Measurements from ENCODE around the gene REC114. TPM values are rescaled to one million over a fixed set of nuclear protein-coding genes. Genes with fewer than 3 reads are reported as not detected.
"Not testable (repeated sequence)": the region's sequence is repeated elsewhere in the genome, so short reads cannot be mapped to it uniquely, and the experiment has no call there.

Gene REC114
- total and polyA plus RNA-seq, 9 of the 15 experiments (the other 6 are each of a cell fraction or from before 2014, with no cell fraction given) = 0.07 to 0.24 TPM; not detected in 7

DNA sequence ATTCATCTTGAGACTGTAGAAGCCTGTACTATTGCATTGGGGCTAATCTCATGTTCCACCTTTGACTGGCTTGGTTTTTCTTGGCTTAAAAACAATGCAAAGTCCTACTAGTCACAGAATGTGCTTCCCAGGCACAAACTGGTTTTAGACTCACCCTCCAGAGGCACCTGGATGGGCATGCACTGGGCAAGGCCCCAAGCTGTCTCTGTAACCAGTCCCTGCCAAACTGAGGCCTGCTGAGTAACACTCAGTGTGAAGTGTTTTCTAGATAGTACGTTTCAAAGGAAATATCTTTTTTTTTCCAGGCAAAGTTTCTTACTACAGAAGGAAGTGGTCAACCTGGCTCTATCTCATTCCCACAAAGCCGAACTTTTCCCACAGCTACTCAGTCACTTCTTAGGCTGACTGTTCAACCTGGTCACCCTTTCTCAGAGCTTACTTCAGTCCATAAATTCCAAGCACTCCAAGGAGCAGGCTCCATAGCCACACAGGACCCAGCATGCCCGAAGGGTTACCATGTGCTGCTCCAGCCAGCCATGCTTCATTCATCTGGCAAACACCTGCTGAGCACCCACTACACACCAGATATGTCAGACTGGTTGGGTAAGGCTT lies 132.8 kb downstream of the REC114 start:
- Histone ChIP-seq H3K9me3 (replicated peaks; ENCODE audit: control insufficient read depth, insufficient read depth, low read depth, low read length) (no peaks in the 10 kb centered on the region), H2AFZ (ENCODE audit: low read depth, low read length) (no peak overlapping the region), H3K9me1 (ENCODE audit: control insufficient read depth, insufficient read depth, low read length) (no peaks in the 10 kb centered on the region), H3K4me1 (replicated peaks in 1 of 2; ENCODE audit: control insufficient read depth in 2 of 2, insufficient read depth in 2 of 2, low read length in 2 of 2) (no peaks in the 10 kb centered on the region), H3K27me3 (ENCODE audit: control insufficient read depth in 2 of 2, insufficient read depth in 2 of 2, low read length in 2 of 2) (no peaks in the 10 kb centered on the region), H3K36me3 (ENCODE audit: control insufficient read depth, insufficient read depth, low read length) (peaks cover 53% of the 10 kb centered on the region; the same call in 2 of the 3 replicates), H3K9ac (ENCODE audit: insufficient read depth in 1 of 2, low read depth in 2 of 2, low read length in 2 of 2) (no peak overlapping the region), H3K4me3 (no peak overlapping the region), H3K79me2 (ENCODE audit: control insufficient read depth, insufficient read depth, low read length) (no peaks in the 10 kb centered on the region), H4K20me1 (replicated peaks; ENCODE audit: control insufficient read depth, insufficient read depth, low read length) (peaks cover 3% of the 10 kb centered on the region), H3K27ac (ENCODE audit: extremely low read depth, low read depth, low read length) (no peak overlapping the region), H3K4me2 (ENCODE audit: insufficient read depth, low read length) (no peak overlapping the region)
- CTCF ChIA-PET (ENCODE audit: low intra/inter-chr PET ratio) = no interaction called here
- BruUV-seq (replicated peaks) = no TSS peak
- 80% methylated on average over 3 of the region's 3 CpGs for WGBS (ENCODE audit: insufficient coverage, low coverage, missing lambda C conversion rate)
- in situ Hi-C loops (cut with MboI) = no loop called here
- FAIRE-seq = no peak
- ATAC-seq = no peak
- no peak for DNase-seq (ENCODE audit: extremely low read depth in 1 of 4, low spot score in 3 of 4)
- intact Hi-C loops (cut with micrococcal nuclease) = no loop called here
- POLR2A ChIA-PET = interaction anchor here (0.7 kb wide), 1 partner anchor 138 kb away, joined by 4 read pairs; no protein-coding TSS in a partner anchor
- TF ChIP-seq U2AF1 (optimal IDR thresholded peaks at IDR 0.05; ENCODE audit: low read depth, low read length) (no peak), XRCC3 (IDR thresholded peaks at IDR 0.05) (no peak)

DNA sequence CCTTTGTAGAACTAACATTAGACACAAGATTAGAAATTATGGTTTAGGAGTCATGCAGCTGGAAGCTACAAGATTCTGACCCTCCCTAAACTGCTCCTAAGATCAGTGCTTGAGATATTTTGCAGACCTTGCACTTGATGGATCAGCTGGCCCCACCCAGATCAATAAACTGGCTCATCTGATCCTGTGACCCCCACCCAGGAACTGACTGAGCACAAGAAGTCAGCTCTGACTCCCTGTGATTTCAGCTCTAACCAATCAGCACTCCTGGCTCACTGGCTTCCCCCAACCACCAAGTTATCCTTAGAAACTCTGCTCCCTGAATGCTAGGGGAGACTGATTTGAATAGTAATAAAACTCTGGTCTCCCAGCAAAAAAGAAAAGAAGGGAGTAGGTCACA lies 134.6 kb downstream of the REC114 start:
- H3K79me2 ChIP-seq (ENCODE audit: control insufficient read depth, insufficient read depth, low read length); H3K9me1 ChIP-seq (ENCODE audit: control insufficient read depth, insufficient read depth, low read length); DNase-seq (ENCODE audit: extremely low read depth in 1 of 4, low spot score in 3 of 4); H2AFZ ChIP-seq (ENCODE audit: low read depth, low read length); H3K4me1 ChIP-seq (replicated peaks in 1 of 2; ENCODE audit: control insufficient read depth in 2 of 2, insufficient read depth in 2 of 2, low read length in 2 of 2); H3K9me3 ChIP-seq (replicated peaks; ENCODE audit: control insufficient read depth, insufficient read depth, low read depth, low read length); CTCF ChIA-PET (ENCODE audit: low intra/inter-chr PET ratio); ATAC-seq; H3K27ac ChIP-seq (ENCODE audit: extremely low read depth, low read depth, low read length); H3K4me2 ChIP-seq (ENCODE audit: insufficient read depth, low read length); H3K27me3 ChIP-seq (ENCODE audit: control insufficient read depth in 2 of 2, insufficient read depth in 2 of 2, low read length in 2 of 2); H3K4me3 ChIP-seq; H3K9ac ChIP-seq (ENCODE audit: insufficient read depth in 1 of 2, low read depth in 2 of 2, low read length in 2 of 2); FAIRE-seq; H4K20me1 ChIP-seq (replicated peaks; ENCODE audit: control insufficient read depth, insufficient read depth, low read length); in situ Hi-C loops (cut with MboI); intact Hi-C loops (cut with micrococcal nuclease); BruUV-seq (replicated peaks): not testable (repeated sequence)
- POLR2A ChIA-PET = interaction anchor here (0.7 kb wide), 1 partner anchor 10 kb away, joined by 3 read pairs; no protein-coding TSS in a partner anchor
- H3K36me3 ChIP-seq (ENCODE audit: control insufficient read depth, insufficient read depth, low read length) = peaks cover 54% of the 10 kb centered on the region; the same call in 2 of the 3 replicates

Data from K562 (cell line).